B cell (primary cell): ENCODE results near the gene FOXE3.

Experiments used
- EZH2 ChIP-seq: IDR thresholded peaks from 2 replicates; pipeline ENCODE4 v1.6.1; 2012; ENCODE audit warnings: borderline replicate concordance, low read depth, mild to moderate bottlenecking, moderate library complexity, low read length; ENCODE audit not compliant: insufficient read depth, poor library complexity, severe bottlenecking
- TF ChIP-seq, protein P1 (sequence below): fragments of 200-600 bp; IDR thresholded peaks from one replicate; pipeline ENCODE4 v1.8.0; 2022; ENCODE audit warnings: antibody characterized with exemption, mild to moderate bottlenecking

DNA sequence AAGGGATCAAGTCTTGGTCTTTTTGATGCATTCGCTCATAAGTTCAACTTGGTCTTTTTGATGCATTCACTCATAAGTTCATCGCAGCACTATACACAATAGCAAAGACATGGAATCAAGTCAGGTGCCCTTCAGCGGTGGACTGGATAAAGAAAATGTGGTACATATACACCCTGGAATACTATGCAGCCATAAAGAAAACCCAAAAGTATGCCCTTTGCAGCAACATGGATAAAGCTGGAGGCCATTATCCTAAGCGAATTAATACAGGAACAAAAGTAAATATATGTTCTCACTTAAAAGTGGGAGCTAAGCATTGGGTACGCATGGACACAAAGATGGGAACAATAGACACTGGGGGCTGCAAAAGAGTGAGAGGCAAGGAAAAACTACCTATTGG lies 29.8 kb upstream of the FOXE3 start:
- TF ChIP-seq, protein P1, sequence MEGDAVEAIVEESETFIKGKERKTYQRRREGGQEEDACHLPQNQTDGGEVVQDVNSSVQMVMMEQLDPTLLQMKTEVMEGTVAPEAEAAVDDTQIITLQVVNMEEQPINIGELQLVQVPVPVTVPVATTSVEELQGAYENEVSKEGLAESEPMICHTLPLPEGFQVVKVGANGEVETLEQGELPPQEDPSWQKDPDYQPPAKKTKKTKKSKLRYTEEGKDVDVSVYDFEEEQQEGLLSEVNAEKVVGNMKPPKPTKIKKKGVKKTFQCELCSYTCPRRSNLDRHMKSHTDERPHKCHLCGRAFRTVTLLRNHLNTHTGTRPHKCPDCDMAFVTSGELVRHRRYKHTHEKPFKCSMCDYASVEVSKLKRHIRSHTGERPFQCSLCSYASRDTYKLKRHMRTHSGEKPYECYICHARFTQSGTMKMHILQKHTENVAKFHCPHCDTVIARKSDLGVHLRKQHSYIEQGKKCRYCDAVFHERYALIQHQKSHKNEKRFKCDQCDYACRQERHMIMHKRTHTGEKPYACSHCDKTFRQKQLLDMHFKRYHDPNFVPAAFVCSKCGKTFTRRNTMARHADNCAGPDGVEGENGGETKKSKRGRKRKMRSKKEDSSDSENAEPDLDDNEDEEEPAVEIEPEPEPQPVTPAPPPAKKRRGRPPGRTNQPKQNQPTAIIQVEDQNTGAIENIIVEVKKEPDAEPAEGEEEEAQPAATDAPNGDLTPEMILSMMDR = no peak
- no peak for TF ChIP-seq EZH2
